NCI-H345 treated with DMSO at 0.1 percent for 48 hours (cell line): ENCODE data around the gene COL27A1.

Experiments
- DNase-seq: peaks from one replicate; lab custom pipeline; 2025; ENCODE audit not compliant: unreplicated experiment; lab: John Stamatoyannopoulos, UW

The COL27A1 gene

DNA sequence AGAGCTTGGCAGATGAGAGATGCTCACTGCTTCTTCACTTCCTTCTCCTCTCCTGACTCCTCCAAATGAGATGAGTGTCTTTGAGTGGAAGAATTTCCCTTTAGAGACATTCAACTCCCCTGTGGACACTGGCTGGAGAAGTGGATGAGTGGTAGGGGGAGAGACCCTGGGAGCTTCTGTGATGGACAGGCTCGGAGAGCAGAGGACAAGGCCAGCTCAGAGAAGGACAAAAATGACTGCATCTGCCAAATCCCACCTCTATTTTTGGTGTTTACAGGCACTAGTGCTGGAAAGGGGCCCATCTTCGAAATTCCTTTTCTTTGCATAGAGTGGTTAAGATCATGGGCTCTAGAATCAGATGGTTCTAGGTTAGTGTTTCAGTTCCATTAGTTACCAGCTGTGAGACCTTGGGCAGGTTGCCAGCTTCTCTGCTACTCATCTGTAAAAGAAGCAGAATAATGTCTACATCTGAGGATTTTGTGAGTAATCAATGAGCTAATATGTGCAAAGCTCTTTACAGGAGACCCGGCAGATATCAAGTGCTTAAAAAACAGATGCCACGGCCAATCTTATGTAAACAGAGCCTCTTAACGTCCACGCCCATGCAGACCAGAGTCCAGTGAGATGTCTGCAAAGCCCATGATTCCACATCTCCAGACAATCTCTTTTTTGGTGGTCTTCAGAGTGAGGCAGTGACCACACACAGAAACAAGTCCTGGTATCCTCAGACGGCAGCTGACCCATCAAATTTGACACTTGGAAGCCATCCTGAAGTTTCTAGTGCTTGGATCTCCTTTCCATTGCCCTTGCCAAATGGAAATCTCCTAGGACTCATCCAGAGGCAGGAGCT, 13.6 kb upstream of the COL27A1 start:
- DNase-seq = no peak

DNA sequence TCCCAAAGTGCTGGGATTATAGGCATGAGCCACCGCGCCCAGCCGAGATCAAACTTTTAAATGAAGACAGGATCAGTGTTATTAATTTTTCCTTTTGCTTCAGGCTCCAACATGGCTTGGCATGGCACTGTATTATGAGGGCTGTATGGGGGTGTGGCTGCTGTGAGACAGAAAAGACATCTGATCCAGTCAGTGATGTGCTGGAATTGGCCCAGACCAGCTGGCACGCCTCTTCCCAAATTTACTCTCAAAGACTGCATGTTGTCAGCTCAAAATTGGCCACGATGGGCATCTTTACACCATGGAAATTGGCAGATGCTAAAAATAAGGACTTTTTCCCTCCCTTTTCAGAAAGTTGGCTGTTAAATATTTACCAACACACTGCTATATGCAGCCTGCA, 12.1 kb upstream of the COL27A1 start:
- DNase-seq = no peak

GRCh38 chr9:114146735-114147134, 8.6 kb upstream of the COL27A1 start:
- no peak for DNase-seq

GRCh38 chr9:114149181-114149580, 6.2 kb upstream of the COL27A1 start:
- DNase-seq = no peak

GRCh38 chr9:114149765-114150340, 5.5 kb upstream of the COL27A1 start:
- DNase-seq = no peak

GRCh38 chr9:114150608-114151007, 4.7 kb upstream of the COL27A1 start:
- DNase-seq = no peak

- no peak for DNase-seq
Measured at GRCh38 chr9:114151426-114151956, 3.8 kb upstream of the COL27A1 start.

GRCh38 chr9:114153761-114154599, 1.4 kb upstream of the COL27A1 start:
- DNase-seq = no peak

- no peak for DNase-seq
Measured at GRCh38 chr9:114154600-114155102, 686 bp upstream of the COL27A1 start.

- DNase-seq = no peak
Measured at GRCh38 chr9:114155995-114156656, 789 bp downstream of the COL27A1 start.

DNA sequence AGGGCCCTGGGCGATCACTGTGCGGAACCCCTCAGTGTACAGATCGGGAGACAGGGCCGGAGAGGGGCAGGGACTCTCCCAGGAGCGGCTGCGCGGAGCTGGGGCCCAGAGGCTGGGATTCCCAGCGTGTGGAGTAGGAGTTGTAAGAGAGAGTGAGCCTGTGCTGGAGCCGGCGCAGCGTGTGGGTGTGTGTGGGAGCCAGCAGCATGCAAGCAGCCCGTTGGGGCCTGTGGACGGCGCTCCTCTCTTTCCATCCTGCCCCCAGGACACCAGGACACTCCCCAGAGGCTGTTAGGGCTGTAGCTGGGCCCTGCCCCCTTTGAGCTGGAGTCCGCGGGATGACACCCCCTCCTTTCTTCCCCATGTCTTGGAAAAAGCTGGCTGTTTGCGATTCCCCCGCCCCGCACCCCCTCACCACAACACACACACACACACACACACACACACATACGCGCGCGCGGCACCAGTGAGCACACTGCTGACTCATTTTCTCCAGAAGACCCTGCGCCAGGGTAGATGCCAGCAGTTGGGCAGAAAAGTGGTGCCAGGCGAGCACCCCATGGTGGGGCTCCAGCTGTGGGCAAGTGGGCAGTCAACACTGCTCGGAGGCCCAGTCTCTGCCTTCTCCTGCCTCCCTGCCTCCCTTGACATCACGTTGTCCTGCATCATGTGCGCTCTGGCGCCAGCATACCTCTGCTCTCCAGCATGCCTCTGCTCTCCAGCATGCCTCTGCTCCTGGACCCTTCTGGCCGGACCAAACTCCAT, 1.5 kb downstream of the COL27A1 start:
- no peak for DNase-seq

DNA sequence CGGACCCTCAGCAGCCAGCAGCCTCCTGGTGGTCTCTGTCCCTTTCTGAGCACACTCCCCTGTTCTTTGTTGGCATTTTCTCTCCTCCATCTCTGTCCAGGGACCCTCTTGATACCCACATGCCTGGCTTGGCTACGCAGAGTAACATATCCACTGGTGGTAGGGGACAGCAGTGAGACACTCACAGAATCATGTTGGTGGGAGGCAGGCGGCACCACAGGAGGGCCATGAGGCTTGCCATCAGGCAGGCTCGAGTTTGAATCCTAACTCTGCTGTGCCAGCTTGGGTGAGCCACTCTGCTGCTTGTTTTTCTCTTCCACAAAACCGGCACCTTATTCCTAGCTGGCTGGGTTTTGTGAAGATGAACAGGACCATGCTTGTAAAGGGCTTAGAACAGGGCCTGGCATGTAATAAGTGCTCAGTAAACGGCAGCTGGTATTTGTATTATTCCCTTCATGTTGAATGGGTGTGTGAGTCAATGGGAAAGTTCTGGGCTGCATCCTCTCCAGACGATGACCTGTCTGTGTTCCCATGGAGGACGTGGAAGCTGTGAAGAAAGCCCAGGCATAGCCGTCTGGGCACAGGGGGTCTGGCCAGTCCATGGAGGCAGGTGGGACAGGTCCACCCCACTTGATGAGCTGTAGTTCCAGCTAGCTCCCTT, 2.3 kb downstream of the COL27A1 start:
- DNase-seq = no peak

DNA sequence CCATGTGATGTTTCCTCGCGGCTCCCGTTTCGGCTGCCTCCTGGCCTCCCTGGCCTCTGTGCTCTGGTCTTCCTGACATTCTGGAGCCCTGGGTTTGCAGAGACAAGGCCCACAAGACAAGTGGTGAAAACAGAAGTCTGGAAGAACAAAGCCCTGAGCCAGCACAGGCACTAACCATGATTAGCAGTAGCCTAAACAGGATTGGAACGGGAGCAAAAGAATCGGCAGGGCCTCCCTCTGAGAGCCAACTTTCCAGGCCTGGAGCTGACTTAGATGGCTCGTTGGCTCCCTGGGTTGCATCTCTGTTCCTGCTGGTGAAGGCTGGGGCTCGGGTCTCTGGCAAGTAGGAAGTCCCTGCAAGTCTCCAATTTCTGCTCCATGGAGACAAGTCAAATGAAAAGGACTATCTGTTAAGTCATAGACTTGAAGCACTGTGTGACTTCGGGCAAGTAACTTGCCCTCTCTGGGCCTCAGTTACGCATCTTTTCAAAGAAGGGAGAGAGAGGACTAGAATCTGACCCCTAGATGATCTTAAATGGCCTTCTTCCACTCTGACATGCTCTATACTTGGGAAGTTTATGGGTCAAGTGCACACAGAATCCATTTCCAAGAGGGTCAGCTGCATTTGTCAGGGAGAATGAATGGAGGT, 3.3 kb downstream of the COL27A1 start:
- no peak for DNase-seq

DNA sequence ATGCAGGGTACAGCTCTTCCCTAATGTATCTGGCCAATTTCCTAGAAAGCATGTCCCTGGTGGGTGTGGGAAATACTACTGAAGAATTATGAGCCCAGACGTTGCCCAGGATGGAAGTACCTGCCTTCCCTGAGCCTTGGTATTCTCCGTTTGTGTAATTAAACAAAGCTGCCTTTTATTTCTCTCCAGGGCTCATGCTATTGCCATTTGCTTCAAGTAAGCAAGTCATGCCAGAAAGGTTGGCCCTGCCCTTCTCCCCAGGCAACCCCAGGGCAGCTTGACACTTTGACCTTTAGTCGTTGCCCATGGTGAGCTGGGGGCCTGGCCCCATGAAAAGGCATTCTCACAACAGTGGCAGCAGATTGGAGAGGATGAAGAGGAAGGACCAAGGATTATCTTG, 4.4 kb downstream of the COL27A1 start:
- no peak for DNase-seq

DNA sequence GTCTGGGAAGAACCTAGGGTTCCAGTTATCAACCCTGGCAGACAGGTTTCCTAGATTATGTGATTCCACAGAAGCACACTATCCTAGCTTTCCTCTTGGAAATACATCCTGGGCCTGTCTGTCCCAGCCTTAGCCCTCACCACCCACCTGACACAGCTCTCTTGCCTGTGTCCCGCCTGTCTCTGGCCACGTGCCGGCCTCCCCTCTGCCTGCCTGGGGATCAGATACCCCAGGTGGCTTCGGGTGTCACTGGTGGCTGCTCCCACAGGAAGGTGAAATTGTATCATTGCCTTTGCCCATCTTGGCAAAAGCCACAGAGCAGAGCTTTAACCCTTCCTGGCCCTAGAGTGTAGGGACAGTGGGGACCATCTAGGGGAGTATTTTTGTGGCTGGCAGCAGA, 6.2 kb downstream of the COL27A1 start:
- DNase-seq = no peak

DNA sequence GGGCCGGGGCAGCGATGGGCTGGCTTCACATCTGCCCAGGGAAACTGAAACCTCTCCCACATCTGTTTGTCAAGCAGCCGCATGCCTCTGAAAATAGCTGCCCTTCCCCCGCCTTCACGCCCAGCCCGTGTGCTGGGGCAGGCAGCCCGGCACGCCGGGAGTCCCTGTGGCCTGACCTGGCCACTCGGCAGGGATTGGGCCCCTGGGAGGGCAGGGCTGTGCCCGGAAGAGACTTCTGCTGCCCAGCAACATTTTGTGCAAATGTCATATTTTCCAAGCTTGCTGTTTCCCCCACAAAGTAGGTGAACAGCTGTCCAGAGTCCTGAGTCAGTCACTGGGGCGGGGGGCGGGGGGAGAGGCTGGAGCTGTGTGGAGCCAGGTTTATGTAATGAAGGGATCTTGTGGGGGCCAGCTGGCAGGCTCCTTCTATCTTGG, 8.2 kb downstream of the COL27A1 start:
- DNase-seq = no peak

DNA sequence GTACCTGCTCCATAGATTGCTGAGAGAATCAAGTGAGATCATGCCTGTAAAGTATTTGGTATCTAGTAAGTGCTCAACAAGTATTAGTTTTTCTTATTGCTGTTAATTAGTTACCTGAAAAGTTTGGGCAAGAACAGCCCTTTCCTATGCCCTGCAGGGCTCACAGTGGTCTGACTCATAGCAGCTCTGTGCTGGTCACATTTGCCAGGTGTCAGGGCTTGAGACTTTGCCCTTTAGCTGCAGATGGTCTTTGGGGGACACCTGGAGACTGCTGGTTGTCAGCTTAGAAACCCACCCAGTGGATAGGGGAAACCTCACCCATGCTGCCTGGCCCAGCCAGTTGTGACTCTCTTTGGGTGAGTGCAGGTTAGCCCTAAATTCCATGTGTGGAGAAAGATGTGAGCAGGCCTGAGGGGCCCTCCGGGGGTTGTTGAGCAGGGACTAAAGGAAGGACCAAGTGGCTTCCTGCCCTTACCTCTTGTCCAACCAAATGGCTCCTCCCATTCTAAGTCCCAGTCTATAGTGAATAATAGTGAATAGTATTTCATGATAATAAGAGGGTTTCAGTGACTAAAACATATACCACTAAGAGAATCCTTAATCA, 9.0 kb downstream of the COL27A1 start:
- DNase-seq = no peak

GRCh38 chr9:114165407-114166102, 10.2 kb downstream of the COL27A1 start:
- no peak for DNase-seq
